Nephron progenitor cell (in vitro differentiated cells): ENCODE measurements around the gene FCN2.

Source experiments
- DNase-seq: peaks from one replicate; pipeline ENCODE4 v3.0.0; 2021
- H3K27ac Mint-ChIP-seq: 2 replicates; pipeline ENCODE4 v1.8.0; 2021; ENCODE audit warnings: mild to moderate bottlenecking, moderate library complexity, mixed read lengths
- H3K27me3 Mint-ChIP-seq: 2 replicates; pipeline ENCODE4 v1.8.0; 2021; ENCODE audit warnings: mild to moderate bottlenecking, low read depth, mixed read lengths; ENCODE audit not compliant: poor library complexity
- H3K36me3 Mint-ChIP-seq: 2 replicates; pipeline ENCODE4 v1.8.0; 2021; ENCODE audit warnings: low read depth, mixed read lengths
- H3K4me1 Mint-ChIP-seq: 2 replicates; pipeline ENCODE4 v1.8.0; 2021; ENCODE audit warnings: mixed read lengths
- H3K4me3 Mint-ChIP-seq: 2 replicates; pipeline ENCODE4 v1.8.0; 2021; ENCODE audit warnings: mild to moderate bottlenecking, moderate library complexity, mixed read lengths
- H3K9me3 Mint-ChIP-seq: 2 replicates; pipeline ENCODE4 v1.8.0; 2021; ENCODE audit warnings: mild to moderate bottlenecking, moderate library complexity, mixed read lengths
- CTCF ChIP-seq: fragments of 200-600 bp; sonication (generic); IDR thresholded peaks from 2 replicates; pipeline ENCODE4 v1.5.0; 2021; ENCODE audit warnings: antibody characterized with exemption

The FCN2 gene

GRCh38 chr9:134844821-134845220 is 35.8 kb upstream of the FCN2 start:
- no peak for DNase-seq
- H3K36me3 Mint-ChIP-seq, result peaks cover 13% of the 10 kb centered on the region
- TF ChIP-seq CTCF, result no peak
- H3K27ac Mint-ChIP-seq, result no peak overlapping the region
- H3K4me1 Mint-ChIP-seq, result no peaks in the 10 kb centered on the region
- no peaks in the 10 kb centered on the region for H3K9me3 Mint-ChIP-seq
- peaks cover 3% of the 10 kb centered on the region for H3K27me3 Mint-ChIP-seq
- H3K4me3 Mint-ChIP-seq, result no peak overlapping the region

- no peak overlapping the region for H3K4me3 Mint-ChIP-seq
Observed at GRCh38 chr9:134846187-134846586, 34.4 kb upstream of the FCN2 start.

GRCh38 chr9:134846699-134847098 is 33.9 kb upstream of the FCN2 start:
- no peak for DNase-seq
- H3K9me3 Mint-ChIP-seq, result no peaks in the 10 kb centered on the region
- no peak overlapping the region for H3K4me3 Mint-ChIP-seq
- peaks cover 3% of the 10 kb centered on the region for H3K27me3 Mint-ChIP-seq
- H3K27ac Mint-ChIP-seq, result no peak overlapping the region
- no peak for TF ChIP-seq CTCF
- H3K36me3 Mint-ChIP-seq, result peaks cover 13% of the 10 kb centered on the region
- H3K4me1 Mint-ChIP-seq, result no peaks in the 10 kb centered on the region

More at GRCh38 chr9:134846187-134846586, 34.4 kb upstream of the FCN2 start:
- DNase-seq, result no peak
- no peaks in the 10 kb centered on the region for H3K9me3 Mint-ChIP-seq
- H3K4me1 Mint-ChIP-seq, result no peaks in the 10 kb centered on the region
- H3K27ac Mint-ChIP-seq, result no peak overlapping the region
- TF ChIP-seq CTCF, result no peak
- peaks cover 3% of the 10 kb centered on the region for H3K27me3 Mint-ChIP-seq
- peaks cover 13% of the 10 kb centered on the region for H3K36me3 Mint-ChIP-seq

GRCh38 chr9:134847138-134847537 is 33.5 kb upstream of the FCN2 start:
- no peak overlapping the region for H3K4me3 Mint-ChIP-seq
- no peak for DNase-seq
- H3K4me1 Mint-ChIP-seq, result no peaks in the 10 kb centered on the region
- TF ChIP-seq CTCF, result no peak
- H3K9me3 Mint-ChIP-seq, result no peaks in the 10 kb centered on the region
- H3K36me3 Mint-ChIP-seq, result peaks cover 13% of the 10 kb centered on the region
- no peak overlapping the region for H3K27ac Mint-ChIP-seq
- H3K27me3 Mint-ChIP-seq, result peaks cover 3% of the 10 kb centered on the region

- no peak for DNase-seq
- no peaks in the 10 kb centered on the region for H3K4me1 Mint-ChIP-seq
- H3K27me3 Mint-ChIP-seq, result peaks cover 3% of the 10 kb centered on the region
- no peak overlapping the region for H3K4me3 Mint-ChIP-seq
- no peak for TF ChIP-seq CTCF
- no peaks in the 10 kb centered on the region for H3K9me3 Mint-ChIP-seq
- peaks cover 13% of the 10 kb centered on the region for H3K36me3 Mint-ChIP-seq
- H3K27ac Mint-ChIP-seq, result no peak overlapping the region
Observed at GRCh38 chr9:134847752-134848432, 32.7 kb upstream of the FCN2 start.

GRCh38 chr9:134848504-134848903 is 32.1 kb upstream of the FCN2 start:
- H3K4me3 Mint-ChIP-seq, result no peak overlapping the region
- no peaks in the 10 kb centered on the region for H3K9me3 Mint-ChIP-seq
- no peak for TF ChIP-seq CTCF
- peaks cover 7% of the 10 kb centered on the region for H3K36me3 Mint-ChIP-seq
- H3K4me1 Mint-ChIP-seq, result no peaks in the 10 kb centered on the region
- DNase-seq, result no peak
- H3K27ac Mint-ChIP-seq, result no peak overlapping the region
- H3K27me3 Mint-ChIP-seq, result peaks cover 3% of the 10 kb centered on the region
